GM12873 (cell line): Measurements from ENCODE around the gene KCNQ4.

Experiments used
- CTCF ChIP-seq: IDR thresholded peaks from 2 replicates; pipeline ENCODE4 v1.5.1; 2012; ENCODE audit warnings: low read depth, mild to moderate bottlenecking, moderate library complexity, low read length, control low read depth; ENCODE audit not compliant: insufficient read depth; ENCODE audit errors: missing control alignments

The KCNQ4 gene

GRCh38 chr1:40870135-40870728 is 86.6 kb downstream of the KCNQ4 start:
- TF ChIP-seq CTCF, result no peak

GRCh38 chr1:40872276-40872675 is 88.7 kb downstream of the KCNQ4 start:
- no peak for TF ChIP-seq CTCF

GRCh38 chr1:40873863-40874472 is 90.4 kb downstream of the KCNQ4 start:
- TF ChIP-seq CTCF, result no peak

- no peak for TF ChIP-seq CTCF
These were observed 92.8 kb downstream of the KCNQ4 start for GRCh38 chr1:40876436-40876761.

- TF ChIP-seq CTCF, result no peak
These were observed 93.3 kb downstream of the KCNQ4 start for GRCh38 chr1:40876891-40877290.

- TF ChIP-seq CTCF, result no peak
These were observed 94.1 kb downstream of the KCNQ4 start for GRCh38 chr1:40877698-40878097.

GRCh38 chr1:40878906-40879305 is 95.3 kb downstream of the KCNQ4 start:
- TF ChIP-seq CTCF, result no peak
